GM19372 (cell line): Measurements from ENCODE around the gene HK2.
"Not testable (repeated sequence)": the region's sequence is repeated elsewhere in the genome, so short reads cannot be mapped to it uniquely, and the experiment has no call there.

Experiments used
- ATAC-seq: cut with Tn5 transposase; IDR thresholded peaks from one replicate; pipeline ENCODE4 v1.9.1; 2021; ENCODE audit warnings: mild to moderate bottlenecking, low read depth, moderate library complexity; ENCODE audit not compliant: unreplicated experiment

HK2 gene

DNA sequence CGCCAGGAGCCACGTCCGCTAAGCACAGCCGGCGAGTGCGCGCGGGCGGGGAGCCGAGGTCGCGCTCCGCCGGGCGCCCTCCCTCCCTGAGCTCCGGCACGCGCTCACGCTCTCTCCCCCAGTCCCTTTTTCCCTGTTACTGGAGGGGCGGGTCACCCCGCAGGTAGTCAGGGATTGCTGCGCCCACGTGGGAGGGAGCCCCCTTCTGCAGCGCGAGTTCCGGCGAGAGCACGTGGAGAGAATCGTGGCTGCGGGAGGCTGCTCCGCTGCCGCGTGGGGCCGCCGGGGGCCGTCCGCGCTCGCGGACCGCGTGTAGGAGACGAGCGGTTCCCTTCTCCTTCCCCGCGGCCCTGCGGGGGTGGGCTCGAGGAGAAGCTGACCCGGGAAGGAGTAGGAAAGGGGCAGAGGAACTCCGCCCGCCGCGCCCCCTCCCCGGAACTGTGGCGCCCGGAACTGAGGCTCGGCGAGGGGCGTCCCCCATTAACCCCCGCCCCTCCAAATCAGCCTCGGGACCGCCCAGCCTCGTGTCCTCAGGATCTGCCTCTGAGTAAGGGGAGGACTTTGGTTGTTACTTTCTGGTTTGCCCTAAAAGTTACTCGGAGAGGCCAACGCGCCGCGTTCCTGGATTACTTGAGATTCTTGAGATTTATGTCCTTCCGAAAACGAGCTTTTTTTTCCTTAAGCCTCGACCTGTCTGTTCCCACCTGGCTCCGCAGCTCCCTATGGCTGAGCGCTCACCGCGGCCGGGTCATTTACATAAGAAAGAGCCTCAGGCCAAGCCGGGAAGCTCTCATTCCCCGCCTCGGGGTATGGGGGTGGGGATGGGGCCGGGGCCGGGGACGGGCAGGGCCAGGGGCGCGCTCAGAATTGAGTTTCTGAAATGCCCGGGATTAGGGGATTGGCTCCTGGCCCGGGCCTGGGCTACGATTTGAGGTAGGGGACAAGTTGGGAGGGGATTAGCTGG is 1.1 kb downstream of the HK2 start:
- peak; percentile 43 for ATAC-seq

DNA sequence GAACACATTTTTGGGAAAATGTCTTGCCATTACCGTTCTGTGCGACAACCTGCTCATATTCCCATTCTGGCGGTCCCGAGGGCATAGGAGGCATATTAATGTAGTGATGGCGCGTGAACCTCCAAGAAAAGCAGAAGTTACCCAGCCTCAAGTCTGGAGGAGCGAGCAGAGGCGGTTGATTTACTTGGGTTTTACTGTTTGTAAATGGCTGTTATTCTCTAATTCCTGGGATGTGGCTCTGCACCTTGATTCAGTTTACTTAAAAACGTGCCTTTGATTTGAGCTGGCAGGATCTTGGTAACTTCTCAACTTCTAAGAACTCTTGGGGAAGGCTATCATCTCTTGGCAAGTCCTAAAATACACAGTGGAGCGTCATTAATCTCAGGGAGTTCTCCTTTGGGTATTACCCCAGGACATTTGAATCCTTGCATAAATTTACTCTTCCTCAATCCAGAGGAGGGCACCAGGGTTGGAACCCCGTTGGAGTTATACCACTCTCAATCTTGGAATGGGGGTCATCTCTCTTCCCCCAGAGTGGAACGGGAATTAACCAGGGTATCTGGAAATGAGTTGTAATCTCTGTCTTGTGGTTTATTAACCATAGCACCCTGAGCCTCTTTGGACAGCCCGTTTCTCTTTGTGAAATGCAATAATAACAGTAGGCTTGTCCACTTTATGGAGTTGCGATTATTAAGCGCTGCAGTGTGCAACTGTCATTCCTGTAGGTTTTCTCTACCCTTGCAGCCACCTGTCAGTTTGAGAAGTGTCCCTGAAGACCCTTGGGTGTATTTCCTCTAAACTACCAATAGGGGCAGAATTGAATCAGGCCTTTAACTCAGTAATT is 2.1 kb downstream of the HK2 start:
- no peak for ATAC-seq

DNA sequence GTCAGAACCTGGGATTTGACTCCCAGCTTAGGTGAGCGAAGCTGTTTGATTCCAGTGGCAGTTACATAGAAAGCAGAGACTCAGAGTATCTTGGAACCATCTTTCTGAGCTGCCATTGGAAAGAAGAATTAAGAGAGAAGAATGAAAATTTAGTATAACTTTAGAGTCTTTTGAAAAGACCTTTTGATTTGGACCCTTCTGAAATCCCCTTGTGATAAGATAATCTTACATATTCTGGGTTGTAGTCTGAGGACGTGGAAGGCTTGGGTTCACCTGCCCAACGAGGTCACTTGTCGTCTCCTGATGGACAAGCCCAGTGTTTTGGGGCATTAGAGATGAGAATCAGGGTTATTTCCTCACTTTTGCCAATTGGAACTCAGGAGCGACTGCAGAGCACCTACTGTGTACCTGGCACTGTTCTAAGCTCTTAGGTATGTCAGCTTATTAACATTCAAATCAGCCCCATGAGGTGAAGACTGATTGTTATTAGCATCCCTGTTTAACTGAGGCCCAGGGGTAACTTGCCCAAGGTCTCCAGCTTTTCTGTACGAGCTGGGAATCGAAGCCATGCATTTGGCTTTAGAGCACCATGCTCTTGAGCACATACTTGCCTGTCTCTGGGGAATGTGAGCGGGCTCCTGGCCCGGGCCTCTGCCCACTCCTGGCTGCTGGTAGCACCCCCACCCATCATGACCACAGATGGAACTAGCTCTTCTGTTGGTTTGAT is 2.9 kb downstream of the HK2 start:
- no peak for ATAC-seq

GRCh38 chr2:74841641-74842040 is 7.7 kb downstream of the HK2 start:
- no peak for ATAC-seq

- ATAC-seq, result no peak
Measured at GRCh38 chr2:74843433-74843832, 9.5 kb downstream of the HK2 start.

DNA sequence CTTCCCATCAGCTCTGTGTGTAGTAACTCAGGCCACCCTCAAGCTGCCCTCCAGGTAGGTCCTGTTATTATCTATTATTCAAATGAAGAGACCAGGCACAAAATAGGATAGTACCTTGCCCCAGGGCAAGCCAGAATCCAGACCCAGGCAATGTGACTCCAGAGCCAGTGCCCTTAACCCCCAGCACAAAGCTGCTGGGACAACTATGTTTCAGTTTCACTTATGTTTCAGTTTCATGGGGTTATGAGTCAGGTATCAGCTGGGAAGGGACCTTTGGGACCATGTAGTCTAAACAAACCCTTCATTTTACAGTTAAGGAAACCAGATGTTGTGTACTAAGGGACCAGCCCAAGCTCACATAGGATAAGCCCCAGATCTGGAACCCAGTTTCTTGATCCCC is 10.0 kb downstream of the HK2 start:
- ATAC-seq, result peak; percentile 83

- ATAC-seq, result no peak
Measured at GRCh38 chr2:74844752-74845151, 10.8 kb downstream of the HK2 start.

GRCh38 chr2:74845217-74845751 is 11.4 kb downstream of the HK2 start:
- no peak for ATAC-seq

DNA sequence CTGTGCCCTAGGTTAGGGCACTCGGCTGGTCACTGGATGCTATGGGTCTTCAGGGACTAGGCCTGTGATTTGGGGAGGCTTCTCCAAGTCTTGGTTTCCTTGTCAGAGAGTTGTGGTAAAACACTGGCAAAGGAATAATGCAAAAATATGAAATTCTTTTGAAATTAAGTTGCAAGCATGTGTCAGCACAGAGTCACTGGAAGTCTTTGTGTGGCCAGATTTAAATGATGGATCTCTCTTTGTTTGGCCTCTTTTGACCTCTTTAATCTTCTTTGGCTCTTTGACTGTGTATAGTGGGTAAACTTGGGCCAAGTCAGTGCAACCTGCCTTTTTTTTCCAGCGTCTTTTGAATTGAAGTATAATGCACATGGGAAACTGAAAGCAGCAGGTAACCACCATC is 12.1 kb downstream of the HK2 start:
- ATAC-seq, result no peak

DNA sequence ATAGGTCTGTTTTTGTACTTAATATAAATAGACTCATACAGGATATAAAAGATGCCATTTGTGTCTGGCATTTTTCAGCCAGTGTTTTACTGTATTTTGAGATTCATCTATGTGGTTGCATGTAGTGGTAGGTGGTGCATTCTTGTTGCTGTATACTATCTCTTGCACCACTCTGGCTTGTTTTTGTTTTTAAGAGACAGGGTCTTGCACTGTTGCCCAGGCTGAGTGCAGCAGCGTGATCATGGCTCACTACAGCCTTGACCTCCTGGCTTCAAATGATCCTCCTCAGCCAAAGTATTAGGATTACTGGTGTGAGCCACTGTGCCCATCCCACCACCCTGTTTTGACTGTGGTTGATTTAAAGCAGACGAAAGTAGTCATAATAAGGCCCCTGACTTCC is 12.6 kb downstream of the HK2 start:
- ATAC-seq, result no peak

GRCh38 chr2:74847070-74847858 is 13.3 kb downstream of the HK2 start:
- no peak for ATAC-seq

DNA sequence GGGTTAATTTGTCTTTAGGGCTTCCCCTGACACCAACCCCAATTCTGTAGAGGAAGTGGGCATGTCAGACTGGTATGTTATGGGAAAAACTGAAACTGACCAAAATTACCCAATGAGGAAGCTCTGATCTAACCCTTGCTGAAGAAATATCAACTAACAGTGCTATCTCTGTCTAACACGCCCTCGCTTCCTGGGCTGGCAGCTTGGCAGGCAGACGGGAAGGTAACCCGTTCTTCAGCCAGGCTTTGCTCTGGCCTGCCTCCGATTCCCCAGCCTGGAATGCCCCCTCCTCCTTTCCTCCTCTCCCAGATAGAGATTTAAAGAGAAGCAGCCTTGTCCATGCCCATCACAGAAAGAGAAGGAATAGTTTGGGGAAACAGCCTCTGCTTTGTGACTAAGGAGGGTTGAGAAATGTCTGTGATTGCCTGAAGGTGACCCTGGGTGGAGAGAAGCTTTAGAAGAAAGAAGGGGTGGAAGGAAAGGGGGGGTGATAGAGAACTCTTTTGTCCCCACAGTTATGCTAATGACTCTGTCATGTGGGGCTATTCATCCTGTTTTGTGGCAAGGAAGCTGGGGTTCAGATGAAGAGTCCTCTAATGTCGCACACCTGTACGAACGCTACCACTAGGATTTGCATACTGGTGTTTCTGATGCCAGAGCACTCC is 15.4 kb downstream of the HK2 start:
- ATAC-seq, result peak; percentile 93

DNA sequence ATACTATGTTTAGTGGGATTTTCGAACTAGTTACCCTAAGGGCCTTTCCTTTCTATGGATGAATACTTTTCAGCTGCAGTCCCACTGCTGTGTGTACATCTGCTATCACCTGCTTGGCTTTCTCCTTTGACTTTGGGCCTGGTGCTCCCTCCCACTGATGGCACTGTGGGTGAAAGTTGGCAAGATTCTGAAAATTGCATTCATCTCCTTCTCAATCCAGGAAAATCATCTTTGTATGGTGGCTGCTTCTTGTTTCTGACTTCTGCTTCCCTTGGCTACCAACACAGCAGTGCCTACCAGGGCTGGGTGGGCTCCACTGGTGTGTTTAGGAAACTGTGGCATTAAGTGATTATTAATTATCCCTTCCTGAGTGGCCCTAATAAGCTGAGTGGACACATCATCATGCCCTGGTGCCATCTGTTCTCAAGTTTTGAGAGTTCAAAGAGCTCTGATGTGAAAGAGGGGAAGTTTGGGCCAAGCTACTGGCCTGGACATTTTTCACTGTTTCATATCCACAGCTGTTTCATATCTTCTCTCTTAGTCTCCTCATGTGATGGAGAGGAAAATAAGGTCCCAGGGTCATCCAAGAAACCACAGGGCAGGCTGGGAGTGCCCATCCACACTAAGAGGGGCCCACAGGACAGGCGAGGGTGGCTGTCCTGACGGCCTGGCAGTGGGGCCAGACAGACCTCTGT is 16.7 kb downstream of the HK2 start:
- ATAC-seq, result no peak

GRCh38 chr2:74851191-74851566 is 17.3 kb downstream of the HK2 start:
- ATAC-seq, result no peak

GRCh38 chr2:74853360-74853759 is 19.4 kb downstream of the HK2 start:
- not testable (repeated sequence) for ATAC-seq

DNA sequence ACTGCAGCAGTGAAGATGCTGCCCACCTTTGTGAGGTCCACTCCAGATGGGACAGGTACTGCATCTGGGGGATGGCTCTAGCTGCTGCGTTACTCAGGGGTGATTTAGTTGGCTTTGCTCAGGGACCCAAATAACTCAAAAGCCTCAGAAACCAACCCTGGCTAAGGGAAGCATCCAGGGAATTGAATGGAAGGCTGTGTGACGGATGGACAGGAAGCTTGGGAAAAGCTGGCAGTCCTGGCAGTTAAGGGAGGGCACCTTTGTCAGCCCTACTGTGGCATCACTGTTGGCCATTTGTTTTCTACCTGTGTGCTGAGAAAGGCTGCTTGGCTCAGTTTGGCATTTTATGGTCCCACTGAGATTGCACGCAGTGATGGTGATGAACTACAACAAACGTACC is 20.5 kb downstream of the HK2 start:
- ATAC-seq, result no peak

DNA sequence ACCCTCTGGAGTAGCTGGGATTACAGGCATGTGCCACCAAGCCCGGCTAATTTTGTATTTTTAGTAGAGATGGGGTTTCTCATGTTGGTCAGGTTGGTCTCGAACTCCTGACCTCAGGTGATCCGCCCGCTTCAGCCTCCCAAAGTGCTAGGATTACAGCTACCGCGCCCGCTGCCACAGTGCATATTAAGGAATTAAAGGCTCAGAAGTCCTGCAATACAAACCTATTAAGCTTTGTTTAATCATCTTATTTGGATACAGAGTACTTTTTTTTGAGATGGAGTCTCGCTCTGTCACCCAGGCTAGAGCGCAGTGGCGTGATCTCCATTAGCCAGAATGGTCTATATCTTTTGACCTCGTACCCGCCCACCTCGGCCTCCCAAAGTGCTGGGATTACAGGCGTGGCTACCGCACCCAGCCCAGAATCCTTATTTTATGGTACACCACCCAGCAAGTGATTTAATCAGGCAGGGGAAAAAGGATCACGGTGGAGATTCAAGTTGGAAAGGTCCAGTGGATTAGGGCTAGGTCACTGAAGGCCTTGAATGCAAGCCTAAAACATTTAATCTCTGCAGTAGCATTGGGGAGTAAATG is 21.3 kb downstream of the HK2 start:
- not testable (repeated sequence) for ATAC-seq

GRCh38 chr2:74856004-74856578 is 22.2 kb downstream of the HK2 start:
- no peak for ATAC-seq
